Measurements from ENCODE around the gene MACROD2.

- TF ChIP-seq CTCF (conservative IDR thresholded peaks at IDR 0.05): no peak
- no peak for TF ChIP-seq ZFX (IDR thresholded peaks at IDR 0.05)
Observed at GRCh38 chr20:14644306-14645097, 649.2 kb downstream of the MACROD2 start.
